HG03196 (cell line): ENCODE measurements around the gene GDI2.
A peak's percentile ranks its signal among the peaks of the same experiment; 100 is the strongest.
"Not testable (repeated sequence)": the region's sequence is repeated elsewhere in the genome, so short reads cannot be mapped to it uniquely, and the experiment has no call there.

ENCODE experiments used
- ATAC-seq: cut with Tn5 transposase; IDR thresholded peaks from one replicate; pipeline ENCODE4 v1.9.1; 2021; ENCODE audit not compliant: unreplicated experiment

GDI2 gene

GRCh38 chr10:5813341-5814109 is at the start of gene GDI2:
GDI2 (minus strand) TSS chr10:5813434; CDS start chr10:5813258, 176 bp downstream.
- peak; percentile 72 for ATAC-seq

- peak; percentile 94 for ATAC-seq
Observed at GRCh38 chr10:5862360-5862961, 49.2 kb upstream of the GDI2 start.

GRCh38 chr10:5860066-5860465 is 46.8 kb upstream of the GDI2 start:
- no peak for ATAC-seq

- ATAC-seq, result no peak
Observed at GRCh38 chr10:5858811-5859210, 45.6 kb upstream of the GDI2 start.

GRCh38 chr10:5856701-5857004 is 43.4 kb upstream of the GDI2 start:
- no peak for ATAC-seq

GRCh38 chr10:5855979-5856700 is 42.9 kb upstream of the GDI2 start:
- ATAC-seq, result no peak

- ATAC-seq, result no peak
Observed at GRCh38 chr10:5854131-5854475, 40.9 kb upstream of the GDI2 start.

- ATAC-seq, result not testable (repeated sequence)
Observed at GRCh38 chr10:5846667-5847066, 33.4 kb upstream of the GDI2 start.

- no peak for ATAC-seq
Observed at GRCh38 chr10:5844345-5845055, 31.3 kb upstream of the GDI2 start.

- no peak for ATAC-seq
Observed at GRCh38 chr10:5843686-5844344, 30.6 kb upstream of the GDI2 start.

GRCh38 chr10:5841965-5842364 is 28.7 kb upstream of the GDI2 start:
- ATAC-seq, result no peak

GRCh38 chr10:5840314-5841307 is 27.4 kb upstream of the GDI2 start:
- ATAC-seq, result peak; percentile 85

- ATAC-seq, result not testable (repeated sequence)
Observed at GRCh38 chr10:5836181-5836580, 22.9 kb upstream of the GDI2 start.

GRCh38 chr10:5835446-5836095 is 22.3 kb upstream of the GDI2 start:
- no peak for ATAC-seq

- ATAC-seq, result no peak
Observed at GRCh38 chr10:5833814-5834213, 20.6 kb upstream of the GDI2 start.

- no peak for ATAC-seq
Observed at GRCh38 chr10:5832946-5833345, 19.7 kb upstream of the GDI2 start.

GRCh38 chr10:5831446-5831782 is 18.2 kb upstream of the GDI2 start:
- no peak for ATAC-seq

GRCh38 chr10:5830629-5831445 is 17.6 kb upstream of the GDI2 start:
- ATAC-seq, result no peak

GRCh38 chr10:5829267-5829666 is 16.0 kb upstream of the GDI2 start:
- ATAC-seq, result no peak
